GM23248 (cell line): ENCODE data around the gene APH1B. TPM values are rescaled to one million over a fixed set of nuclear protein-coding genes. Genes with fewer than 3 reads are reported as not detected.
A peak's percentile ranks its signal among the peaks of the same experiment; 100 is the strongest.

Experiments used
- DNase-seq: peaks from one replicate; pipeline ENCODE4 v3.0.0-alpha.2; 2015
- H2AFZ ChIP-seq: fragments of 200-600 bp; sonication (generic); 2 replicates; pipeline ENCODE4 v1.6.1; 2016; ENCODE audit warnings: antibody characterized with exemption
- H3F3A ChIP-seq: fragments of 200-600 bp; sonication (generic); 2 replicates; pipeline ENCODE4 v1.6.1; 2016; ENCODE audit warnings: mild to moderate bottlenecking, antibody characterized with exemption, mixed run types; ENCODE audit not compliant: insufficient read depth
- H3K27ac ChIP-seq: fragments of 200-600 bp; sonication (generic); 2 replicates; pipeline ENCODE4 v1.5.1; 2016; ENCODE audit warnings: mild to moderate bottlenecking
- H3K27me3 ChIP-seq: fragments of 200-600 bp; sonication (generic); replicated peaks from 2 replicates; pipeline ENCODE4 v1.6.1; 2016; ENCODE audit warnings: mild to moderate bottlenecking; ENCODE audit not compliant: insufficient read depth
- H3K36me3 ChIP-seq: fragments of 200-600 bp; sonication (generic); 2 replicates; pipeline ENCODE4 v1.6.1; 2016; ENCODE audit warnings: low read depth, mild to moderate bottlenecking
- H3K4me1 ChIP-seq: fragments of 200-600 bp; sonication (generic); 2 replicates; pipeline ENCODE4 v1.6.1; 2016; ENCODE audit warnings: mild to moderate bottlenecking; ENCODE audit not compliant: insufficient read depth
- H3K4me2 ChIP-seq: fragments of 200-600 bp; sonication (generic); one replicate; pipeline ENCODE4 v1.6.1; 2016; ENCODE audit warnings: mild to moderate bottlenecking; ENCODE audit not compliant: unreplicated experiment
- H3K4me3 ChIP-seq: fragments of 200-600 bp; sonication (generic); 2 replicates; pipeline ENCODE4 v1.5.1; 2016; ENCODE audit warnings: mild to moderate bottlenecking
- H3K79me2 ChIP-seq: fragments of 200-600 bp; sonication (generic); 2 replicates; pipeline ENCODE4 v1.6.1; 2016; ENCODE audit warnings: mild to moderate bottlenecking; ENCODE audit not compliant: insufficient read depth
- H3K9ac ChIP-seq: fragments of 200-600 bp; sonication (generic); 2 replicates; pipeline ENCODE4 v1.6.1; 2016; ENCODE audit warnings: mild to moderate bottlenecking
- H3K9me2 ChIP-seq: fragments of 200-600 bp; sonication (generic); 2 replicates; pipeline ENCODE4 v1.6.1; 2016; ENCODE audit warnings: mixed run types, mild to moderate bottlenecking, moderate library complexity; ENCODE audit not compliant: insufficient read depth
- H3K9me3 ChIP-seq: fragments of 200-600 bp; sonication (generic); one replicate; pipeline ENCODE4 v1.6.1; 2017; ENCODE audit warnings: low read depth
- H4K20me1 ChIP-seq: fragments of 200-600 bp; sonication (generic); 2 replicates; pipeline ENCODE4 v1.6.0; 2016; ENCODE audit not compliant: insufficient read depth
- EZH2 ChIP-seq: fragments of 200-600 bp; sonication (generic); IDR thresholded peaks from 2 replicates; pipeline ENCODE4 v1.6.1; 2018; ENCODE audit warnings: antibody characterized with exemption, mild to moderate bottlenecking; ENCODE audit not compliant: insufficient read depth, poor library complexity, severe bottlenecking
- EZH2phosphoT487 ChIP-seq: fragments of 200-600 bp; sonication (generic); IDR thresholded peaks from 2 replicates; pipeline ENCODE4 v1.6.1; 2018; ENCODE audit warnings: antibody characterized with exemption, moderate library complexity, mild to moderate bottlenecking, low read depth; ENCODE audit not compliant: insufficient read depth
- WGBS, 2 experiments: methylation state at CpG; one replicate each; pipeline ENCODE4 v1.1.6; 2015 to 2017; ENCODE audit warnings: low lambda C conversion rate in 2 of 2, low coverage in 1 of 2; ENCODE audit errors: missing lambda C conversion rate in 2 of 2; 5-methylcytosine and 5-hydroxymethylcytosine counted together
- in situ Hi-C: fragments of 300-500 bp; cut with MboI; formaldehyde crosslinking; loops from 2 replicates; pipeline ENCODE4 v1.15.0; 2020
- polyA plus RNA-seq: library from polyadenylated mRNA; unstranded; fragments of >200 nt; fragmentation: Nextera tagmentation; extraction: Ambion mirVana; gene quantifications from 2 replicates; pipeline ENCODE4 v1.2.1, GENCODE V29; 2016
- total RNA-seq: library from RNA; depleted of rRNA; stranded (reverse); fragments of >200 nt; shearing (Covaris generic); gene quantifications from 2 replicates; pipeline ENCODE4 v1.2.3, GENCODE V29; 2014

The APH1B gene
- total and polyA plus RNA-seq, 2 experiments from 2014 or later: 15.8 to 40.5 TPM

- no peak for DNase-seq
- H3F3A ChIP-seq: peaks cover 22% of the 10 kb centered on the region
- H2AFZ ChIP-seq: no peak overlapping the region
- in situ Hi-C loops: no loop called here
- H3K4me1 ChIP-seq: peaks cover 10% of the 10 kb centered on the region; the same call in 1 of the 2 replicates
- H4K20me1 ChIP-seq: no peaks in the 10 kb centered on the region
- 93% methylated on average over 21 to 29 of the region's 29 CpGs for WGBS, 2 experiments
- no peaks in the 10 kb centered on the region for H3K79me2 ChIP-seq
- no peak overlapping the region for H3K4me3 ChIP-seq
- no peak overlapping the region for H3K27ac ChIP-seq
- H3K4me2 ChIP-seq: no peak overlapping the region
- H3K9me3 ChIP-seq: no peaks in the 10 kb centered on the region
- no peak overlapping the region for H3K9ac ChIP-seq
- H3K9me2 ChIP-seq: no peaks in the 10 kb centered on the region
- no peaks in the 10 kb centered on the region for H3K36me3 ChIP-seq
- TF ChIP-seq EZH2 (no peak), EZH2phosphoT487 (no peak)
- no peaks in the 10 kb centered on the region for H3K27me3 ChIP-seq
Observed at GRCh38 chr15:63321462-63321861, 44.1 kb downstream of the APH1B start.

GRCh38 chr15:63322541-63322940 is 45.1 kb downstream of the APH1B start:
- peaks cover 21% of the 10 kb centered on the region for H3F3A ChIP-seq
- H4K20me1 ChIP-seq: no peaks in the 10 kb centered on the region
- no peak overlapping the region for H3K9ac ChIP-seq
- 26 to 30% methylated on average over 4 of the region's 4 CpGs for WGBS, 2 experiments
- H3K4me2 ChIP-seq: no peak overlapping the region
- H3K9me3 ChIP-seq: no peaks in the 10 kb centered on the region
- H3K4me1 ChIP-seq: peaks cover 10% of the 10 kb centered on the region; the same call in 1 of the 2 replicates
- peak; percentile 40 for DNase-seq
- no peak overlapping the region for H3K27ac ChIP-seq
- no peaks in the 10 kb centered on the region for H3K79me2 ChIP-seq
- H3K36me3 ChIP-seq: no peaks in the 10 kb centered on the region
- H3K9me2 ChIP-seq: no peaks in the 10 kb centered on the region
- no peak overlapping the region for H3K4me3 ChIP-seq
- no peaks in the 10 kb centered on the region for H3K27me3 ChIP-seq
- TF ChIP-seq EZH2: no peak
- TF ChIP-seq EZH2phosphoT487: no peak
- in situ Hi-C loops: no loop called here
- H2AFZ ChIP-seq: no peak overlapping the region

GRCh38 chr15:63323798-63324563 is 46.6 kb downstream of the APH1B start:
- Histone ChIP-seq H3K4me1 (peaks cover 10% of the 10 kb centered on the region; the same call in 1 of the 2 replicates), H3K9me2 (no peaks in the 10 kb centered on the region), H3K4me2 (no peak overlapping the region), H3K36me3 (no peaks in the 10 kb centered on the region), H4K20me1 (no peaks in the 10 kb centered on the region), H2AFZ (no peak overlapping the region), H3F3A (peaks cover 21% of the 10 kb centered on the region), H3K9me3 (no peaks in the 10 kb centered on the region), H3K4me3 (no peak overlapping the region), H3K27me3 (no peaks in the 10 kb centered on the region), H3K27ac (no peak overlapping the region), H3K9ac (no peak overlapping the region; the same call in 1 of the 2 replicates), H3K79me2 (no peaks in the 10 kb centered on the region)
- in situ Hi-C loops: no loop called here
- WGBS, 2 experiments: 58 to 61% methylated on average over 9 of the region's 9 CpGs
- no peak for TF ChIP-seq EZH2phosphoT487
- no peak for TF ChIP-seq EZH2
- DNase-seq: peak; percentile 67

GRCh38 chr15:63324770-63325169 is 47.4 kb downstream of the APH1B start:
- H3K9me2 ChIP-seq: no peaks in the 10 kb centered on the region
- no peak overlapping the region for H2AFZ ChIP-seq
- 94% methylated on average over 7 of the region's 7 CpGs for WGBS, 2 experiments
- no peaks in the 10 kb centered on the region for H3K27me3 ChIP-seq
- H3K4me2 ChIP-seq: no peak overlapping the region
- H3F3A ChIP-seq: peaks cover 21% of the 10 kb centered on the region
- no peak overlapping the region for H3K4me3 ChIP-seq
- in situ Hi-C loops: no loop called here
- H3K9me3 ChIP-seq: no peaks in the 10 kb centered on the region
- H3K36me3 ChIP-seq: no peaks in the 10 kb centered on the region
- H3K9ac ChIP-seq: no peak overlapping the region
- peaks cover 10% of the 10 kb centered on the region; the same call in 1 of the 2 replicates for H3K4me1 ChIP-seq
- H3K27ac ChIP-seq: no peak overlapping the region
- H3K79me2 ChIP-seq: no peaks in the 10 kb centered on the region
- no peaks in the 10 kb centered on the region for H4K20me1 ChIP-seq
- no peak for DNase-seq
- TF ChIP-seq EZH2: no peak
- no peak for TF ChIP-seq EZH2phosphoT487
